ENCODE results near the gene LIN9.

Gene LIN9

DNA sequence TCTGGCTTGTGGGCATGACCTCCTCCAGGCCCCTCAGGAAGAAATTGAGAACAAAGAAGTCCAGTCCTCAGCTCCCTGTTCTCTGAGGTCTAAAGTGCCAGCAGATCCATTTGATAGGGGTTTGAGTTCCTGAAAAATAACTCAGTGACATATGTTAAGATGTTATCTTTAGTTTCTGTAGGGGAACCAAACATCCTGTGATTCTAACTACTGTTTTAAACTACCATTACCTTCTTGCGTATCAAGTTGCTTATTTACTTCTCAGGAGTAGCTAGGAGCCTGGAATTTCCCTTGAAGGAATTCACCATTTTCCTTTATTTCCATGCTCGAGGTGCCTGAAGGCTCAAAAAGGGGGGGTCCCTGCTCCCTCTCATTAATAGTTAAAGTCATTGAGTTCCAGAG lies 18.8 kb upstream of the LIN9 start:
- no peaks in the 10 kb centered on the region for H3K36me3 Mint-ChIP-seq (ENCODE audit: low read depth)
- H3K27ac Mint-ChIP-seq, result no peak overlapping the region
- no peak overlapping the region for H3K4me3 Mint-ChIP-seq
- H3K4me1 Mint-ChIP-seq, result no peaks in the 10 kb centered on the region
- no peaks in the 10 kb centered on the region for H3K27me3 Mint-ChIP-seq (ENCODE audit: low read depth)
- no peaks in the 10 kb centered on the region for H3K9me3 Mint-ChIP-seq
- TF ChIP-seq, protein P1, sequence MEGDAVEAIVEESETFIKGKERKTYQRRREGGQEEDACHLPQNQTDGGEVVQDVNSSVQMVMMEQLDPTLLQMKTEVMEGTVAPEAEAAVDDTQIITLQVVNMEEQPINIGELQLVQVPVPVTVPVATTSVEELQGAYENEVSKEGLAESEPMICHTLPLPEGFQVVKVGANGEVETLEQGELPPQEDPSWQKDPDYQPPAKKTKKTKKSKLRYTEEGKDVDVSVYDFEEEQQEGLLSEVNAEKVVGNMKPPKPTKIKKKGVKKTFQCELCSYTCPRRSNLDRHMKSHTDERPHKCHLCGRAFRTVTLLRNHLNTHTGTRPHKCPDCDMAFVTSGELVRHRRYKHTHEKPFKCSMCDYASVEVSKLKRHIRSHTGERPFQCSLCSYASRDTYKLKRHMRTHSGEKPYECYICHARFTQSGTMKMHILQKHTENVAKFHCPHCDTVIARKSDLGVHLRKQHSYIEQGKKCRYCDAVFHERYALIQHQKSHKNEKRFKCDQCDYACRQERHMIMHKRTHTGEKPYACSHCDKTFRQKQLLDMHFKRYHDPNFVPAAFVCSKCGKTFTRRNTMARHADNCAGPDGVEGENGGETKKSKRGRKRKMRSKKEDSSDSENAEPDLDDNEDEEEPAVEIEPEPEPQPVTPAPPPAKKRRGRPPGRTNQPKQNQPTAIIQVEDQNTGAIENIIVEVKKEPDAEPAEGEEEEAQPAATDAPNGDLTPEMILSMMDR (IDR thresholded peaks at IDR 0.05; ENCODE audit: unreplicated experiment in 3 of 3), result no peak

DNA sequence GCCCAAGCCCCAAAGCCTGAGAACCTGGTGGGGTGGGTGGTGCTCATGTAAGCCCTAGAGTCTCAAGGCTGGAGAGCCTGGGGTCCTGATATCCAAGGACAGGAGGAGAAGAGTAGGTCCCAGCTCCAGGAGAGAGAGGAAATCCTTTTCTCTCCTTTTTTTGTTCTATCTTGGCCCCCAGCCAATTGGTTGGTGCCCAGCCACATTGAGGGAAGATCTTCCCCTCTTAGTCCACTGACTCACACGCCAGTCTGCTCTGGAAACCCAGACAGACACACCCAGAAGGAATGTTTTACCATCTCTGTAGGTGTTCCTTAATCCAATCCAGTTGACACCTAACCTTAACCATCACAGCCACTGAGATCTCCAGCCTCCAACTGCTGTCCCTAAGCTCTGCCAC lies 16.2 kb upstream of the LIN9 start:
- Mint-ChIP-seq H3K27me3 (ENCODE audit: low read depth) (no peaks in the 10 kb centered on the region), H3K36me3 (ENCODE audit: low read depth) (no peaks in the 10 kb centered on the region), H3K4me3 (no peak overlapping the region), H3K27ac (no peak overlapping the region), H3K9me3 (no peaks in the 10 kb centered on the region), H3K4me1 (no peaks in the 10 kb centered on the region)
- TF ChIP-seq, protein P1 (IDR thresholded peaks at IDR 0.05; ENCODE audit: unreplicated experiment in 3 of 3), result no peak

DNA sequence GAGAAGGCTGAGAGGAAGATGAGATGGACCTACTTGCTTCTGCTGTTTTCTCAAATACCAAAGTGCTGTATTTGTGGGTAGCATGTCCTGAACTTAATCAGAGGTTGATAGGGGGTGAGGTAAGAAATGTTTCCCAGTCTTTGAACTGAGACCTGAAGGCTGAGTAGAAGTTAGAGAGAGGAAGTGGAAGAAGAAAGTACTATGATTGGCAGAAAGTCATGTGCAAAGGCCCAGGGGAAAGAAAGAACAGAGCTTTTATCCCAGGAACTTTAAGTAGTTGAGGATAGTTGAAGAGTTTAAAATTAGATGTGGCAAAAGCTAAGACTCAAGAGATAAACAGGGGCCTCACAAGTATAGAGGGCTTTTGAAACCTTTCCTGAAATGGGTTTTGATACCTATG lies 15.5 kb upstream of the LIN9 start:
- no peaks in the 10 kb centered on the region for H3K27me3 Mint-ChIP-seq (ENCODE audit: low read depth)
- no peak overlapping the region for H3K4me3 Mint-ChIP-seq
- no peak overlapping the region for H3K27ac Mint-ChIP-seq
- no peaks in the 10 kb centered on the region for H3K9me3 Mint-ChIP-seq
- TF ChIP-seq, protein P1 (IDR thresholded peaks at IDR 0.05; ENCODE audit: unreplicated experiment in 3 of 3), result no peak
- H3K36me3 Mint-ChIP-seq (ENCODE audit: low read depth), result no peaks in the 10 kb centered on the region
- no peaks in the 10 kb centered on the region for H3K4me1 Mint-ChIP-seq

DNA sequence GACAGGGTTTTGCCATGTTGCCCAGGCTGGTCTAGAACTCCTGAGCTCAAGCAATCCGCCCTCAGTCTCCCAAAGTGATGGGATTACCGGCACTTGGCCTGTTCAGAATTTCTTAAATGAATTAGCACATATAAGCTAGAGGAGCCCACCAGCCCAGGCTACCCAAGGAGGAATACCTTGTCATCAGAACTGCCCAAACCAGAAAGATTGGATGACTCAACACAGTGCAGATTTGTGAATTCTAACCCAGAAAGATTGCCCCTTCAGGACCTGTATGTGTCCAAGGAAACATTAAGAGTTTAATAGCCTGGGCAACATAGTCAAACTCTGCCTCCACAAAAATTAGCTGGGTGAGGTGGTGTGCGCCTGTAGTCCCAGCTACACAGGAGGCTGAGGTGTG lies 14.0 kb upstream of the LIN9 start:
- no peaks in the 10 kb centered on the region for H3K27me3 Mint-ChIP-seq (ENCODE audit: low read depth)
- no peaks in the 10 kb centered on the region for H3K4me1 Mint-ChIP-seq
- H3K4me3 Mint-ChIP-seq, result no peak overlapping the region
- TF ChIP-seq, protein P1 (IDR thresholded peaks at IDR 0.05; ENCODE audit: unreplicated experiment in 3 of 3), result no peak
- H3K27ac Mint-ChIP-seq, result no peak overlapping the region
- H3K9me3 Mint-ChIP-seq, result no peaks in the 10 kb centered on the region
- no peaks in the 10 kb centered on the region for H3K36me3 Mint-ChIP-seq (ENCODE audit: low read depth)

DNA sequence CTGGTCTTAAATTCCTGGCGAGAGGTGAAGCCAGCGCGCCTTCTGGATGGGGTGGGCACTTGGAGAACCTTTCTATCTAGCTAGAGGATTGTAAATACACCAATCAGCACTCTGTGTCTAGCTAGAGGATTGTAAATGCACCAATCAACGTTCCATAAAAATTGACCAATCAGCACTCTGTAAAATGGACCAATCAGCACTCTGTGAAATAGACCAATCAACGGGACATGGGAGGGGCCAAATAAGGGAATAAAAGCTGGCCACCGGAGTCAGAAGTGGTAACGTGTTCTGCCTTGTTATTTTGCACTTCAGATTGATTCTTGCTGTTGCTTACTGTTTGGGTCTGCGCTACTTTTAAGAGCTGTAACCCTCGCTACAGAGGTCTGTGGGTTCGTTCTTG lies 12.0 kb upstream of the LIN9 start:
- no peaks in the 10 kb centered on the region for H3K4me1 Mint-ChIP-seq
- no peaks in the 10 kb centered on the region for H3K9me3 Mint-ChIP-seq
- H3K36me3 Mint-ChIP-seq (ENCODE audit: low read depth), result no peaks in the 10 kb centered on the region
- peaks cover 1% of the 10 kb centered on the region for H3K27me3 Mint-ChIP-seq (ENCODE audit: low read depth)
- TF ChIP-seq, protein P1 (IDR thresholded peaks at IDR 0.05; ENCODE audit: unreplicated experiment in 3 of 3), result no peak
- no peak overlapping the region for H3K27ac Mint-ChIP-seq
- no peak overlapping the region for H3K4me3 Mint-ChIP-seq

DNA sequence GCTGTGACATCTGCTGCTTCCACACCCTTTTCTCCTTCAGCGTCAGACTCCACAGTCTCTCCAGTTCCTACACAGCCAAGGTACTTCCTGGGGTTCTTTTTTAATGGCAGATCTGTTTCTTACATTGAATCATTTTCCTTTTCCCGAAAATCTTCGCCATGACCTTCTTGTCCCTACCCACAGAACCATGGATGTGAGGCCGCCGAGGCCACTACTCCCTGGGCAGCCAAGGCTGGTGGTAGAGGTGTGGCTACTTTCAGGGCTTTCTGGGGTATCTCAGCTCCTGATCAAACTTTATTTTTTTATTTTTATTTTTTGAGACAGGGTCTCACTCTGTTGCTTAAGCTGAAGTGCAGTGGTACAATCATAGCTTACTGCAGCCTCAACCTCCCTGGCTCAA lies 9.5 kb upstream of the LIN9 start:
- Mint-ChIP-seq H3K9me3 (no peaks in the 10 kb centered on the region), H3K4me3 (no peak overlapping the region), H3K4me1 (no peaks in the 10 kb centered on the region), H3K36me3 (ENCODE audit: low read depth) (no peaks in the 10 kb centered on the region), H3K27ac (no peak overlapping the region), H3K27me3 (ENCODE audit: low read depth) (peaks cover 7% of the 10 kb centered on the region)
- TF ChIP-seq, protein P1 (IDR thresholded peaks at IDR 0.05; ENCODE audit: unreplicated experiment in 3 of 3), result no peak

All from nephron (organoid).